ENCODE data around the gene TIMP3.

The TIMP3 gene

GRCh38 chr22:32765132-32765618, 36.3 kb upstream of the TIMP3 start:
- Histone ChIP-seq H3K27me3 (replicated peaks) (no peaks in the 10 kb centered on the region), H3K4me3 (ENCODE audit: low read depth, low read length) (no peak overlapping the region), H3K27ac (peak overlapping the region; percentile 60), H3K36me3 (replicated peaks) (no peaks in the 10 kb centered on the region)
- no peak for DNase-seq
- in situ Hi-C loops (cut with HindIII; ENCODE audit: low pct_ligation_motif_present, low sequenced_read_pairs), result no loop called here
- no peak for TF ChIP-seq CTCF (IDR thresholded peaks at IDR 0.05; ENCODE audit: low read depth, low read length, missing control alignments)

GRCh38 chr22:32771756-32772155, 29.7 kb upstream of the TIMP3 start:
- H3K27me3 ChIP-seq (replicated peaks), result no peaks in the 10 kb centered on the region
- H3K36me3 ChIP-seq (replicated peaks), result no peaks in the 10 kb centered on the region
- in situ Hi-C loops (cut with HindIII; ENCODE audit: low pct_ligation_motif_present, low sequenced_read_pairs), result no loop called here
- H3K4me3 ChIP-seq (ENCODE audit: low read depth, low read length), result no peak overlapping the region
- no peak overlapping the region for H3K27ac ChIP-seq
- TF ChIP-seq CTCF (IDR thresholded peaks at IDR 0.05; ENCODE audit: low read depth, low read length, missing control alignments), result no peak
- no peak for DNase-seq

GRCh38 chr22:32775957-32776356, 25.5 kb upstream of the TIMP3 start:
- DNase-seq, result no peak
- H3K27me3 ChIP-seq (replicated peaks), result no peaks in the 10 kb centered on the region
- H3K27ac ChIP-seq, result no peak overlapping the region
- no peaks in the 10 kb centered on the region for H3K36me3 ChIP-seq (replicated peaks)
- no peak overlapping the region for H3K4me3 ChIP-seq (ENCODE audit: low read depth, low read length)
- in situ Hi-C loops (cut with HindIII; ENCODE audit: low pct_ligation_motif_present, low sequenced_read_pairs), result loop anchor here (25.0 kb wide), 1 partner anchor 114 kb away; no protein-coding TSS in a partner anchor
- TF ChIP-seq CTCF (IDR thresholded peaks at IDR 0.05; ENCODE audit: low read depth, low read length, missing control alignments), result peak; percentile 65

- H3K27ac ChIP-seq, result no peak overlapping the region
Observed at GRCh38 chr22:32776397-32776796, 25.1 kb upstream of the TIMP3 start.

GRCh38 chr22:32776802-32777201, 24.7 kb upstream of the TIMP3 start:
- in situ Hi-C loops (cut with HindIII; ENCODE audit: low pct_ligation_motif_present, low sequenced_read_pairs), result loop anchor here (25.0 kb wide), 1 partner anchor 115 kb away; no protein-coding TSS in a partner anchor
- no peak for DNase-seq
- TF ChIP-seq CTCF (IDR thresholded peaks at IDR 0.05; ENCODE audit: low read depth, low read length, missing control alignments), result no peak

More at GRCh38 chr22:32776397-32776796, 25.1 kb upstream of the TIMP3 start:
- no peak for TF ChIP-seq CTCF (IDR thresholded peaks at IDR 0.05; ENCODE audit: low read depth, low read length, missing control alignments)
- Histone ChIP-seq H3K36me3 (replicated peaks) (no peaks in the 10 kb centered on the region), H3K4me3 (ENCODE audit: low read depth, low read length) (no peak overlapping the region), H3K27me3 (replicated peaks) (no peaks in the 10 kb centered on the region)
- in situ Hi-C loops (cut with HindIII; ENCODE audit: low pct_ligation_motif_present, low sequenced_read_pairs), result loop anchor here (25.0 kb wide), 1 partner anchor 114 kb away; no protein-coding TSS in a partner anchor
- DNase-seq, result no peak

GRCh38 chr22:32777987-32778386, 23.5 kb upstream of the TIMP3 start:
- no peak overlapping the region for H3K27ac ChIP-seq
- in situ Hi-C loops (cut with HindIII; ENCODE audit: low pct_ligation_motif_present, low sequenced_read_pairs), result loop anchor here (25.0 kb wide), 1 partner anchor 116 kb away; no protein-coding TSS in a partner anchor
- no peaks in the 10 kb centered on the region for H3K36me3 ChIP-seq (replicated peaks)
- no peaks in the 10 kb centered on the region for H3K27me3 ChIP-seq (replicated peaks)
- no peak overlapping the region for H3K4me3 ChIP-seq (ENCODE audit: low read depth, low read length)
- no peak for TF ChIP-seq CTCF (IDR thresholded peaks at IDR 0.05; ENCODE audit: low read depth, low read length, missing control alignments)
- no peak for DNase-seq

More at GRCh38 chr22:32776802-32777201, 24.7 kb upstream of the TIMP3 start:
- Histone ChIP-seq H3K27ac (no peak overlapping the region), H3K4me3 (ENCODE audit: low read depth, low read length) (no peak overlapping the region), H3K36me3 (replicated peaks) (no peaks in the 10 kb centered on the region), H3K27me3 (replicated peaks) (no peaks in the 10 kb centered on the region)
